ENCODE data around the gene IL2RA. TPM values are rescaled to one million over a fixed set of nuclear protein-coding genes. Genes with fewer than 3 reads are reported as not detected.

The IL2RA gene
- total RNA-seq, 1 donor from 2014 or later = 1,254 TPM

- Mint-ChIP-seq H3K36me3 (ENCODE audit: low read depth) (peaks cover 13% of the 10 kb centered on the region), H3K4me1 (ENCODE audit: low read depth) (peaks cover 11% of the 10 kb centered on the region)
These were observed 69.8 kb downstream of the IL2RA start for GRCh38 chr10:5992398-5992797.

DNA sequence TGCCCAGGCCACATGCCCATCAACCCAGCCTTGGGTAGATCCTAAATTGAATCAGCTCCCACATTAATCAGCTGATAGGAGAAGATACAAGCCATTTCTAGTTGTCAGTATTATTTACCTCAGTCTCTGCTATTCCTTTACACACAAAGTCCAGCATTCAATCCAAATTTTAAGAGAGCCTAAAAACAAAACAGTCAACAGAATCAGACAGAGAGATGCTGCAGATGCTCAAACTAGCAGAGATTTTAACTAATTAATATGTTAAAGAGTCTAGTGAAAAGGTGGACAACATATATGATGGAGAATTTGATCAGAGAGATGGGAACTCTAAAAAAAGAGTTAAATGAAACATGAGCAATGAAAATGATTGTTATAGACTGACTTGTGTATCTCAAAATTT, 70.5 kb downstream of the IL2RA start:
- intact Hi-C loops (cut with micrococcal nuclease) = no loop called here
- DNase-seq (ENCODE audit: low spot score) = no peak
- peaks cover 27% of the 10 kb centered on the region for H3K9me3 Mint-ChIP-seq
- H3K36me3 Mint-ChIP-seq (ENCODE audit: low read depth) = peaks cover 13% of the 10 kb centered on the region
- peaks cover 12% of the 10 kb centered on the region for H3K4me1 Mint-ChIP-seq (ENCODE audit: low read depth)
- peaks cover 12% of the 10 kb centered on the region for H3K27me3 Mint-ChIP-seq (ENCODE audit: insufficient read depth)
- no peak overlapping the region for H3K4me3 Mint-ChIP-seq
- no peak overlapping the region for H3K27ac Mint-ChIP-seq

More at GRCh38 chr10:5992398-5992797, 69.8 kb downstream of the IL2RA start:
- Mint-ChIP-seq H3K27ac (no peak overlapping the region), H3K27me3 (ENCODE audit: insufficient read depth) (peaks cover 18% of the 10 kb centered on the region), H3K4me3 (no peak overlapping the region), H3K9me3 (peaks cover 27% of the 10 kb centered on the region)
- intact Hi-C loops (cut with micrococcal nuclease) = no loop called here
- no peak for DNase-seq (ENCODE audit: low spot score)

GRCh38 chr10:5989756-5990155, 72.4 kb downstream of the IL2RA start:
- DNase-seq (ENCODE audit: low spot score) = no peak
- Mint-ChIP-seq H3K4me3 (no peak overlapping the region), H3K27ac (no peak overlapping the region), H3K36me3 (ENCODE audit: low read depth) (peaks cover 10% of the 10 kb centered on the region), H3K9me3 (peaks cover 27% of the 10 kb centered on the region), H3K4me1 (ENCODE audit: low read depth) (peaks cover 12% of the 10 kb centered on the region), H3K27me3 (ENCODE audit: insufficient read depth) (peaks cover 2% of the 10 kb centered on the region)
- intact Hi-C loops (cut with micrococcal nuclease) = no loop called here

GRCh38 chr10:5988336-5988920, 73.7 kb downstream of the IL2RA start:
- Mint-ChIP-seq H3K27me3 (ENCODE audit: insufficient read depth) (peaks cover 5% of the 10 kb centered on the region), H3K36me3 (ENCODE audit: low read depth) (peaks cover 10% of the 10 kb centered on the region), H3K9me3 (peaks cover 16% of the 10 kb centered on the region), H3K27ac (peak overlapping the region; percentile 32), H3K4me3 (no peak overlapping the region), H3K4me1 (ENCODE audit: low read depth) (peaks cover 12% of the 10 kb centered on the region)
- intact Hi-C loops (cut with micrococcal nuclease) = no loop called here
- no peak for DNase-seq (ENCODE audit: low spot score)

GRCh38 chr10:5987747-5988146, 74.4 kb downstream of the IL2RA start:
- no peak for DNase-seq (ENCODE audit: low spot score)
- H3K9me3 Mint-ChIP-seq = peaks cover 14% of the 10 kb centered on the region
- H3K27me3 Mint-ChIP-seq (ENCODE audit: insufficient read depth) = peaks cover 8% of the 10 kb centered on the region
- H3K4me1 Mint-ChIP-seq (ENCODE audit: low read depth) = peaks cover 12% of the 10 kb centered on the region
- H3K27ac Mint-ChIP-seq = peak overlapping the region; percentile 32
- no peak overlapping the region for H3K4me3 Mint-ChIP-seq
- peaks cover 10% of the 10 kb centered on the region for H3K36me3 Mint-ChIP-seq (ENCODE audit: low read depth)
- intact Hi-C loops (cut with micrococcal nuclease) = no loop called here

GRCh38 chr10:5985029-5985428, 77.1 kb downstream of the IL2RA start:
- DNase-seq (ENCODE audit: low spot score) = no peak
- Mint-ChIP-seq H3K27ac (no peak overlapping the region), H3K27me3 (ENCODE audit: insufficient read depth) (peaks cover 10% of the 10 kb centered on the region), H3K4me1 (ENCODE audit: low read depth) (peaks cover 12% of the 10 kb centered on the region), H3K36me3 (ENCODE audit: low read depth) (no peaks in the 10 kb centered on the region), H3K4me3 (no peak overlapping the region), H3K9me3 (no peaks in the 10 kb centered on the region)
- intact Hi-C loops (cut with micrococcal nuclease) = no loop called here

DNA sequence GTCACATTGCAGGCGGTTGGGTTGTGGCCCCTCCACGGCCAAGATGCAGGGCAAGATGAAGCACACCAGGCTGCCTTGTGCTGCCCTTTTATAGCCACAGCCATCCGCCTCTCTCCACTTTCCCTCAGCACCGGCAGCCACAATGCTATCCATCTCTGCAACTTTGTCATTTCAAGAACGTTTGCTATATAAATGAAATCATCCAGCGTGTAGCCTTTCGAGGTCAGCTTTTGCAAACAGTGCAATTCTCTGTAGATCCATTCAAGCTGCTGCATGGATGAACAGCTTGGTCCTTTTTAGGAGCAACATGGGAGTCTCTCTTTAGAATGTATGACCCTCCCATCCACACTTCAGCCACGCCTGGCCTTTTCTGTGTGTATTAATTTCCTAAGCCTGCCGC, 78.4 kb downstream of the IL2RA start:
- Mint-ChIP-seq H3K4me1 (ENCODE audit: low read depth) (peaks cover 12% of the 10 kb centered on the region), H3K4me3 (no peak overlapping the region), H3K27me3 (ENCODE audit: insufficient read depth) (peaks cover 12% of the 10 kb centered on the region), H3K36me3 (ENCODE audit: low read depth) (no peaks in the 10 kb centered on the region), H3K9me3 (no peaks in the 10 kb centered on the region), H3K27ac (no peak overlapping the region)
- intact Hi-C loops (cut with micrococcal nuclease) = no loop called here
- DNase-seq (ENCODE audit: low spot score) = no peak

DNA sequence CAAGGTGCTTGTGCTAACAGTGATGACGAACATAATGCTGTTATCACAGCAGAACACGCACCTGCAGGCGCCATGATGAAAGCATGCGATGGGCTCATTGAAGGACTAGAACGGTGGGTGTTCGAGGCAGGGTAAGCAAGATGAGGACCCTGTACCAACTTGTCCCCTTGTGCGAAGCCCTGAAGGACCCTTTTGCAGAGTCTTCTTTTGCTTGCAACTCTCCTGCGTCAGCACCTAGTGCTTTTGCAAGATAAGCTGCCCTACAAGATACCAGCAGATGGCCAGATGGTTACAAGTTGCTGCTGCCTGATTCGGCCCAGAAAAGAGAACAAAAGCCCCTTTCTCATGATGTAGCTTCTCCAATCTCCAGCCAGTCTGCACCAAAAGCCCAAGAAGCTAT, 80.6 kb downstream of the IL2RA start:
- Mint-ChIP-seq H3K4me1 (ENCODE audit: low read depth) (no peaks in the 10 kb centered on the region), H3K36me3 (ENCODE audit: low read depth) (no peaks in the 10 kb centered on the region), H3K9me3 (no peaks in the 10 kb centered on the region), H3K27ac (no peak overlapping the region), H3K27me3 (ENCODE audit: insufficient read depth) (peaks cover 12% of the 10 kb centered on the region), H3K4me3 (no peak overlapping the region)
- no peak for DNase-seq (ENCODE audit: low spot score)
- intact Hi-C loops (cut with micrococcal nuclease) = no loop called here

- DNase-seq (ENCODE audit: low spot score) = no peak
- intact Hi-C loops (cut with micrococcal nuclease) = loop anchor here (5.0 to 10.0 kb wide), 2 partner anchors 291 to 533 kb away; no protein-coding TSS in a partner anchor
- Mint-ChIP-seq H3K4me1 (ENCODE audit: low read depth) (peaks cover 27% of the 10 kb centered on the region), H3K27ac (peak overlapping the region; percentile 90), H3K27me3 (ENCODE audit: insufficient read depth) (peaks cover 6% of the 10 kb centered on the region), H3K9me3 (no peaks in the 10 kb centered on the region), H3K36me3 (ENCODE audit: low read depth) (peaks cover 2% of the 10 kb centered on the region), H3K4me3 (peak overlapping the region; percentile 93)
These were observed 84.0 kb downstream of the IL2RA start for GRCh38 chr10:5978230-5978489.

DNA sequence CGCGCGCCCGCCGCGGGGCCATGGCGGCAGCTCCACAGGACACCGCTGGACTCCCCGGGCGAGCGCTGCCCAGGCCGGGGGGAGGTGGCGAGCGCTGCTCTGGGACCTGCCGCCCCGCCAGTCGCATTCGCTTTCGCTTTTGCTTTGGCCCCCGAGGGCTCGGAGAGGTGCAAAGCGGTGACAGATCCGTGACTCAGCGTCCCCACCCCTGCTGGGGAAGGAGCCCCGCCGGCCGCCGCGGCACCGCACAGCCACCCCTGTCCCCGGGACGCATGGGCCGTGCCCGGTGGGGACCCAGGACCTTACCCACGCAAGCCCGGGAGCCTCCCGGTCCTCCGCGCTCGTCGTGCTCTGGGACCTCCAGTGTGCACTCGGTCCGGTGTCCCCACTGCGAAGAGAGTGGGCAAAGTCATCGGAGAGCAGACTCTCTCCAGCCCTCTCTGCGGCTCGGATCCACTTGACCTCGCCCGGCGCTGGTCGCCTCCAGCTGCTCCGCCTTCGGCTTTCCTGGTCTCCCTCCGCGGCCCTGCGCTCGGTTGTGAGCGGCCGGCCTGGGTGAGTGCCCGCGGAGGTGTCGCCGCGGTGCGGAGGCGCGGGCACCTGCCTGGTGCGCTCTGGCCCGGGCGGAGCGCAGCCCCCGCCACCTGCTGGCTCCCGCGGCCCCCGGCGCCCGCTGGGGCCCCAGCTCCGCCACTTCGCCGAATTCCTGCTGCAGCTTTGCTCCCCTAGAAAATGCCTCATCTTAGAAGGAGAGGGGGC, 84.5 kb downstream of the IL2RA start, which contains the start of gene IL15RA:
Gene IL15RA (minus strand): TSS at position 73 of the 759 bp plus-strand sequence. CDS start 51 bp downstream, at position 22.
- Mint-ChIP-seq H3K27ac (peak within 1 kb of the TSS; percentile 90), H3K4me3 (peak within 1 kb of the TSS; percentile 93), H3K4me1 (ENCODE audit: low read depth) (peaks cover 31% of the 10 kb centered on the region), H3K9me3 (no peaks in the 10 kb centered on the region), H3K36me3 (ENCODE audit: low read depth) (peaks cover 2% of the 10 kb centered on the region), H3K27me3 (ENCODE audit: insufficient read depth) (peaks cover 3% of the 10 kb centered on the region)
- DNase-seq (ENCODE audit: low spot score) = peak; percentile 88
- intact Hi-C loops (cut with micrococcal nuclease) = loop anchor here (2.0 to 10.0 kb wide), 3 partner anchors 225 to 533 kb away; partner anchors contain the start of gene PFKFB3

GRCh38 chr10:5976512-5977470, 85.4 kb downstream of the IL2RA start:
- Mint-ChIP-seq H3K27me3 (ENCODE audit: insufficient read depth) (peaks cover 2% of the 10 kb centered on the region), H3K36me3 (ENCODE audit: low read depth) (peaks cover 7% of the 10 kb centered on the region), H3K4me3 (peak overlapping the region; percentile 90), H3K9me3 (no peaks in the 10 kb centered on the region), H3K27ac (peak overlapping the region; percentile 85), H3K4me1 (ENCODE audit: low read depth) (peaks cover 38% of the 10 kb centered on the region)
- peak; percentile 18 for DNase-seq (ENCODE audit: low spot score)
- intact Hi-C loops (cut with micrococcal nuclease) = loop anchor here (1.0 to 10.0 kb wide), 9 partner anchors 33 to 532 kb away; partner anchors contain the start of genes ANKRD16, GDI2 and PFKFB3

DNA sequence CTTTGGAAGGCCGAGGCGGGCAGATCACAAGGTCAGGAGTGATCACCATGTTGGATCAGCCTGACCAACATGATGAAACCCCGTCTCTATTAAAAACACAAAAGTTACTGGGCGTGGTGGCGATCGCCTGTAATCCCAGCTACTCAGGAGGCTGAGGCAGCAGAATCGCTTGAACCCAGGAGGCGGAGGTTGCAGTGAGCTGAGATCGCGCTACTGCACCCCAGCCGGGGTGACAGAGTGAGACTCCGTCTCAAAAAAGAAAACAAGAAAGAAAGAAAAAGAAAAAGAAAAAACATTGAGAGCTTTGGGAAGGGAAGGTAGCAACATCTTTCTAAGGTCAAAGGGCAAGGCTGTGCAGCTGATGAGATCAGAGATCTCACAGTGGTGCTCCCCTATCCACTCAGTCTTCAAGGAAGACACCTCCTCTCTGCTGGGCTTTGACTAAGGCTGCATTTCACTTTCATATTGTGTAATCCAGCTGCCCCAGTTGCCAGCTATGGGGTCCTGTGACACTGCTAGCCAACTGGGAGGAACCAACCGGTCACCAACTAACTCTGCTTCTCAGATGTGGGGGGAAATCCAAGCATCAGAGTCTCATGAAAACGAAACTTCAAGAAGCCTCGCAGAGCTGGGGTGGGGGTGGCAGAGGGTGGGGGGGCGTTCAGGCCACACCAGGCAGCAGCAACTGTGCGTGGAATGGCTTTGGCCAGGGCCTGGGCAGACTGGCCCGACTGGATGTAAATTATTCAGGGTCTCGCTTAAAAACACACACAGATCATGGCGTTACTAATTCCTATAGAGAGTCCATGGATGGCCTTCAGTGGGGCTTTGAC, 86.3 kb downstream of the IL2RA start:
- peak; percentile 69 for DNase-seq (ENCODE audit: low spot score)
- intact Hi-C loops (cut with micrococcal nuclease) = loop anchor here (1.0 to 10.0 kb wide), 9 partner anchors 33 to 531 kb away; partner anchors contain the start of genes ANKRD16, GDI2 and PFKFB3
- peaks cover 48% of the 10 kb centered on the region for H3K4me1 Mint-ChIP-seq (ENCODE audit: low read depth)
- peak overlapping the region; percentile 90 for H3K4me3 Mint-ChIP-seq
- peaks cover 2% of the 10 kb centered on the region for H3K27me3 Mint-ChIP-seq (ENCODE audit: insufficient read depth)
- H3K36me3 Mint-ChIP-seq (ENCODE audit: low read depth) = peaks cover 7% of the 10 kb centered on the region
- H3K27ac Mint-ChIP-seq = peak overlapping the region; percentile 85
- no peaks in the 10 kb centered on the region for H3K9me3 Mint-ChIP-seq
